Trophoblast cell (in vitro differentiated cells and primary cell): Measurements from ENCODE around the gene LRRTM4.

Experiments used
- DNase-seq, 2 donors: peaks; one replicate each; pipeline ENCODE4 v3.0.0-alpha.2; 2016
- H2AFZ ChIP-seq: 2 replicates; pipeline ENCODE4 v1.6.1; 2013; ENCODE audit warnings: low read length, moderate library complexity, mild to moderate bottlenecking; ENCODE audit not compliant: insufficient read depth, poor library complexity
- H2AK5ac ChIP-seq: 2 replicates; pipeline ENCODE4 v1.6.1; 2013; ENCODE audit warnings: mild to moderate bottlenecking, low read length
- H2BK120ac ChIP-seq: 2 replicates; pipeline ENCODE4 v1.6.1; 2013; ENCODE audit warnings: low read length, mild to moderate bottlenecking, moderate library complexity; ENCODE audit not compliant: insufficient read depth, poor library complexity
- H2BK12ac ChIP-seq: 2 replicates; pipeline ENCODE4 v1.6.1; 2013; ENCODE audit warnings: mild to moderate bottlenecking, low read length, moderate library complexity
- H2BK5ac ChIP-seq: 2 replicates; pipeline ENCODE4 v1.6.1; 2013; ENCODE audit warnings: low read length, low read depth, moderate library complexity, mild to moderate bottlenecking; ENCODE audit not compliant: poor library complexity
- H3K14ac ChIP-seq: 2 replicates; pipeline ENCODE4 v1.6.1; 2013; ENCODE audit warnings: mild to moderate bottlenecking, low read length
- H3K18ac ChIP-seq: 2 replicates; pipeline ENCODE4 v1.6.1; 2013; ENCODE audit warnings: mild to moderate bottlenecking, low read length
- H3K23ac ChIP-seq: 2 replicates; pipeline ENCODE4 v1.6.1; 2013; ENCODE audit warnings: low read length
- H3K27ac ChIP-seq: 2 replicates; pipeline ENCODE4 v1.5.1; 2013; ENCODE audit warnings: low read depth, mild to moderate bottlenecking, inconsistent platforms, low read length, moderate library complexity
- H3K27me3 ChIP-seq: 2 replicates; pipeline ENCODE4 v1.6.1; 2013; ENCODE audit warnings: inconsistent platforms, mild to moderate bottlenecking, low read length, moderate library complexity; ENCODE audit not compliant: insufficient read depth
- H3K36me3 ChIP-seq, 2 experiments: 1 replicate in 1 of 2; 2 replicates in 1 of 2; pipeline ENCODE4 v1.6.1; 2013; ENCODE audit warnings: low read length in 2 of 2, mild to moderate bottlenecking in 2 of 2, moderate library complexity in 1 of 2; ENCODE audit not compliant: insufficient read depth in 2 of 2, control insufficient read depth in 1 of 2
- H3K4ac ChIP-seq: 2 replicates; pipeline ENCODE4 v1.6.1; 2013; ENCODE audit warnings: low read depth, mild to moderate bottlenecking, low read length, moderate library complexity
- H3K4me1 ChIP-seq, 2 experiments: 1 replicate in 1 of 2; 2 replicates in 1 of 2; pipeline ENCODE4 v1.6.1; 2013; ENCODE audit warnings: low read length in 2 of 2, mild to moderate bottlenecking in 2 of 2, moderate library complexity in 1 of 2; ENCODE audit not compliant: insufficient read depth in 2 of 2, control insufficient read depth in 1 of 2
- H3K4me2 ChIP-seq: 2 replicates; pipeline ENCODE4 v1.6.1; 2013; ENCODE audit warnings: inconsistent platforms, mild to moderate bottlenecking, low read length, moderate library complexity
- H3K4me3 ChIP-seq: 2 replicates; pipeline ENCODE4 v1.5.1; 2013; ENCODE audit warnings: mild to moderate bottlenecking, low read depth, low read length, inconsistent platforms
- H3K79me1 ChIP-seq: one replicate; pipeline ENCODE4 v1.6.1; 2013; ENCODE audit warnings: low read length
- H3K79me2 ChIP-seq: 2 replicates; pipeline ENCODE4 v1.6.1; 2013; ENCODE audit warnings: low read length, mild to moderate bottlenecking; ENCODE audit not compliant: control insufficient read depth, insufficient read depth, poor library complexity
- H3K9ac ChIP-seq: 2 replicates; pipeline ENCODE4 v1.6.1; 2013; ENCODE audit warnings: mild to moderate bottlenecking, low read length
- H3K9me3 ChIP-seq: 2 replicates; pipeline ENCODE4 v1.6.1; 2013; ENCODE audit warnings: low read depth, mild to moderate bottlenecking, control low read depth, inconsistent platforms, low read length; ENCODE audit not compliant: insufficient read depth
- H4K12ac ChIP-seq: 2 replicates; pipeline ENCODE4 v1.6.1; 2013; ENCODE audit warnings: low read depth, mild to moderate bottlenecking, low read length, moderate library complexity
- H4K8ac ChIP-seq: 2 replicates; pipeline ENCODE4 v1.6.1; 2013; ENCODE audit warnings: low read depth, mild to moderate bottlenecking, low read length, moderate library complexity
- H4K91ac ChIP-seq: one replicate; pipeline ENCODE4 v1.6.1; 2013; ENCODE audit warnings: low read depth, mild to moderate bottlenecking, low read length, moderate library complexity
- WGBS: extraction: QIAGEN DNeasy Blood & Tissue Kit; methylation state at CpG from one replicate; pipeline ENCODE4 v1.1.7; 2013; ENCODE audit warnings: missing lambda C conversion rate; ENCODE audit not compliant: insufficient read length, insufficient coverage; ENCODE audit errors: extremely low coverage; 5-methylcytosine and 5-hydroxymethylcytosine counted together

Gene LRRTM4

GRCh38 chr2:76733736-76734135 is 788.4 kb downstream of the LRRTM4 start:
- Histone ChIP-seq H2BK12ac (no peak overlapping the region), H3K9ac (no peak overlapping the region), H3K4me2 (no peak overlapping the region), H3K79me1 (no peaks in the 10 kb centered on the region), H2AK5ac (no peak overlapping the region), H3K4me1 (no peaks in the 10 kb centered on the region), H3K9me3 (no peaks in the 10 kb centered on the region), H4K12ac (no peak overlapping the region), H2BK5ac (no peak overlapping the region), H4K91ac (no peak overlapping the region), H4K8ac (no peak overlapping the region), H3K27me3 (no peaks in the 10 kb centered on the region), H3K79me2 (no peaks in the 10 kb centered on the region), H2AFZ (no peak overlapping the region), H2BK120ac (no peak overlapping the region), H3K4ac (no peak overlapping the region), H3K36me3 (no peaks in the 10 kb centered on the region), H3K18ac (no peak overlapping the region), H3K23ac (no peak overlapping the region), H3K27ac (no peak overlapping the region), H3K4me3 (no peak overlapping the region), H3K14ac (no peak overlapping the region)
- DNase-seq, result no peak

- Histone ChIP-seq H3K4me1 (no peaks in the 10 kb centered on the region), H3K4ac (no peak overlapping the region), H3K36me3 (no peaks in the 10 kb centered on the region), H3K9ac (no peak overlapping the region), H3K79me2 (no peaks in the 10 kb centered on the region), H2AFZ (no peak overlapping the region), H3K79me1 (no peaks in the 10 kb centered on the region), H2BK12ac (no peak overlapping the region), H3K4me3 (no peak overlapping the region), H2AK5ac (no peak overlapping the region), H4K8ac (no peak overlapping the region), H3K14ac (no peak overlapping the region), H4K91ac (no peak overlapping the region), H3K18ac (no peak overlapping the region), H3K9me3 (no peaks in the 10 kb centered on the region), H3K4me2 (no peak overlapping the region), H3K27ac (no peak overlapping the region), H2BK120ac (no peak overlapping the region), H3K23ac (no peak overlapping the region), H2BK5ac (no peak overlapping the region), H3K27me3 (no peaks in the 10 kb centered on the region), H4K12ac (no peak overlapping the region)
- WGBS, result no CpG with 5 or more reads among the region's 4 CpGs
- DNase-seq, result no peak
Observed at GRCh38 chr2:76731157-76731556, 791.0 kb downstream of the LRRTM4 start.

- H2BK5ac ChIP-seq, result no peak overlapping the region
- no peak overlapping the region for H2AFZ ChIP-seq
- no peak overlapping the region for H4K8ac ChIP-seq
- H3K9ac ChIP-seq, result no peak overlapping the region
- no peak overlapping the region for H2BK120ac ChIP-seq
- H3K18ac ChIP-seq, result no peak overlapping the region
- no peak overlapping the region for H2AK5ac ChIP-seq
- no peaks in the 10 kb centered on the region for H3K79me1 ChIP-seq
- no peak overlapping the region for H3K14ac ChIP-seq
- H3K4me1 ChIP-seq, result no peaks in the 10 kb centered on the region
- H3K27ac ChIP-seq, result no peak overlapping the region
- no peak overlapping the region for H3K4me2 ChIP-seq
- H3K79me2 ChIP-seq, result no peaks in the 10 kb centered on the region
- no peak overlapping the region for H4K91ac ChIP-seq
- WGBS, result no CpG with 5 or more reads among the region's 4 CpGs
- no peak overlapping the region for H2BK12ac ChIP-seq
- H3K4ac ChIP-seq, result no peak overlapping the region
- H3K27me3 ChIP-seq, result no peaks in the 10 kb centered on the region
- H3K9me3 ChIP-seq, result no peaks in the 10 kb centered on the region
- H3K4me3 ChIP-seq, result no peak overlapping the region
- H3K36me3 ChIP-seq, result no peaks in the 10 kb centered on the region
- DNase-seq, result no peak
- no peak overlapping the region for H4K12ac ChIP-seq
- H3K23ac ChIP-seq, result no peak overlapping the region
Observed at GRCh38 chr2:76730021-76730420, 792.2 kb downstream of the LRRTM4 start.

- Histone ChIP-seq H3K9ac (no peak overlapping the region), H3K36me3 (no peaks in the 10 kb centered on the region), H3K14ac (no peak overlapping the region), H3K23ac (no peak overlapping the region), H3K4me2 (no peak overlapping the region), H3K18ac (no peak overlapping the region), H3K9me3 (no peaks in the 10 kb centered on the region), H2BK120ac (no peak overlapping the region), H2BK5ac (no peak overlapping the region), H4K12ac (no peak overlapping the region), H3K4me3 (no peak overlapping the region), H3K27ac (no peak overlapping the region), H3K27me3 (no peaks in the 10 kb centered on the region), H2BK12ac (no peak overlapping the region), H3K4ac (no peak overlapping the region), H3K79me2 (no peaks in the 10 kb centered on the region), H4K8ac (no peak overlapping the region), H4K91ac (no peak overlapping the region), H2AFZ (no peak overlapping the region), H3K4me1 (no peaks in the 10 kb centered on the region), H2AK5ac (no peak overlapping the region), H3K79me1 (no peaks in the 10 kb centered on the region)
- no CpG with 5 or more reads among the region's 3 CpGs for whole genome bisulfite sequencing
- peak; percentile 54 to 75 for DNase-seq
Observed at GRCh38 chr2:76721226-76721625, 801.0 kb downstream of the LRRTM4 start.
